GM19324 (cell line): ENCODE data around the gene CCDC196.
"Not testable (repeated sequence)": the region's sequence is repeated elsewhere in the genome, so short reads cannot be mapped to it uniquely, and the experiment has no call there.

Experiments
- ATAC-seq: cut with Tn5 transposase; IDR thresholded peaks from one replicate; pipeline ENCODE4 v1.9.1; 2021; ENCODE audit warnings: mild to moderate bottlenecking, moderate library complexity; ENCODE audit not compliant: unreplicated experiment, low FRiP score

CCDC196 gene

DNA sequence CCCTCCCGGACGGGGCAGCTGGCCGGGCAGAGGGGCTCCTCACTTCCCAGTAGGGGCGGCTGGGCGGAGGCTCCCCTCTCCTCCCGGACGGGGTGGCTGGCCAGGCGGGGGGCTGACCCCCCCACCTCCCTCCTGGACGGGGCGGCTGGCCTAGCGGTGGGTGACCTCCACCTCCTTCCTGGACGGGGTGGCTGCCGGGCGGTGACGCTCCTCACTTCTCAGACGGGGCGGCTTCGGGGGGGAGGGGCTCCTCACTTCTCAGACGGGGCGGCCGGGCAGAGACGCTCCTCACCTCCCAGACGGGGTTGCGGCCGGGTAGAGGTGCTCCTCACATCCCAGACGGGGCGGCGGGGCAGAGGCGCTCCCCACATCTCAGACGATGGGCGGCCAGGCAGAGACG lies 59.6 kb downstream of the CCDC196 start:
- ATAC-seq = not testable (repeated sequence)
